GM10847 (cell line): Measurements from ENCODE around the gene CLHC1.
A peak's percentile ranks its signal among the peaks of the same experiment; 100 is the strongest.

ENCODE experiments used
- POLR2A ChIP-seq: IDR thresholded peaks from 2 replicates; pipeline ENCODE4 v1.6.1; 2011; ENCODE audit not compliant: insufficient read length; ENCODE audit errors: extremely low read depth

Gene CLHC1

GRCh38 chr2:55232084-55232862, at the start of gene CLHC1, which contains the start of gene RPS27A:
TSS of gene CLHC1 (minus strand) at chr2:55232293. CDS start at chr2:55222411, 9,882 bp downstream.
TSS of gene RPS27A (plus strand) at chr2:55232688. CDS start at chr2:55232825, 137 bp downstream.
- peak; percentile 92 for TF ChIP-seq POLR2A

DNA sequence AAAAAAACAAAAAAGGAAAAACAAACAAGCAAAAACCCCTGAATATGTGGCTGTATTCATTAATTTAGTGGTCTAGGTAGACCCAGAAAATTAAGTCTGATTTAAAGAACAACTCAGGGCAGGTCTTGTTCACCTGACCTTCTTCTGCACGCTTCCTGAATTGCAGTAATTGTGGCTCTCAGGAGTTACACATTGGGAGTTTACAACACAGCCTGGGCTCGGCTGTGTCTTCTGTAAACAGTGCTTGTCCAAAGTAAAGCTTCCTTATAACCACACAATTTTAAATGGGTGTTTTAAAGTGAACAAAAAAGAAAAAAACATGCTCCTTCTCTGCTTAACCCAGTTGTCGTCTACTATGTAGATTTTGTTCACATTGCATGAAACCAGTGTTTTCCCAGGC, 45.2 kb upstream of the CLHC1 start:
- no peak for TF ChIP-seq POLR2A

GRCh38 chr2:55269645-55269990, 37.5 kb upstream of the CLHC1 start:
- TF ChIP-seq POLR2A, result no peak

GRCh38 chr2:55268907-55269644, 37.0 kb upstream of the CLHC1 start, which contains the start of gene MTIF2:
TSS of gene MTIF2 (minus strand) at chr2:55269231. CDS start at chr2:55263858, 5,373 bp downstream.
- TF ChIP-seq POLR2A, result peak; percentile 81

DNA sequence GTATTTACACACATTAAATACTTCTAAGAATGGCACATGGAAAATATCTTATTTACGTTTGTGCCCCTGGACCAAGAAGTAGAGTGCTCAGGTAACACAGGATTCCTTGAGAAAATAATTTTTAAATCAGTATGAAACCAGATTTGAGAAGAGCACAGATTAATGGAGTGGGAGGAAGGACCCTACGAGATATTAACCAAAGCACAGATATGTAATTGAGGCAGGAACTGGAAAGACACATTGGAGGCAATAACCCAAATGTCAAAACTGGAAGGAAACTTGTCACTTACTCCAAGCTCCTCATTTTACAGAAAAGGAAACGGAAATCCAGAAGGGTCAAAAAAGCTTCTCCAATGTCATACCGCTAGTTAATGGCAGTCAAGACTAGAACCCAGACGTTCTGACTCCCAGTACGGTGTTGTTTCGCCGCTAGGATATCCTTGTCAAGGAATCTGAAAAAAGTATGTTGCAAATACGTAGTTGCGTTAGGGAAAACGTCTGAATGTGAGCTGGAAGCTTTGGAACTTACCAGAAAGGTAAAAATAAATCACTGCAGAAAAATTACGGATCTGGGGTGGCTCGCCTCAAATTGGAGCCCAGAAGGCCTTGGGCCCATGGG, 36.3 kb upstream of the CLHC1 start:
- no peak for TF ChIP-seq POLR2A

DNA sequence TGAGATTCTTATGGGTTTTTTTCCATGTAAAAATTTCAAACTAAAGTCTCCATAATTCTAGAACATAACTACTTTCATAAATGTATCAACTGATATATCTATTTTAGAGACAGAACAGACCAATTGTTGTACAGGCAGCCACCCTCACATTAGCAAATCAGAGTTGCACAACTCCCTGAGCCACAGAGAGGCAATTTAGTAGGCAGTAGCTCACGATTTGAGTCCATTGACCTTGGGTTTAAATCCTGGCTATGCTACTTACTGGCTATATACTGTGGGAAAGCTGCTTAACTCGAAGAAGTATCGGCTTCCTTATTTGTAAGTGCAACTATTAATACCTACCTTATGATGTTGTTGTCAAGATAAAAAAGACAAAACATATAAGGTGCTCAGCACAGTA, 20.7 kb upstream of the CLHC1 start:
- TF ChIP-seq POLR2A, result no peak

DNA sequence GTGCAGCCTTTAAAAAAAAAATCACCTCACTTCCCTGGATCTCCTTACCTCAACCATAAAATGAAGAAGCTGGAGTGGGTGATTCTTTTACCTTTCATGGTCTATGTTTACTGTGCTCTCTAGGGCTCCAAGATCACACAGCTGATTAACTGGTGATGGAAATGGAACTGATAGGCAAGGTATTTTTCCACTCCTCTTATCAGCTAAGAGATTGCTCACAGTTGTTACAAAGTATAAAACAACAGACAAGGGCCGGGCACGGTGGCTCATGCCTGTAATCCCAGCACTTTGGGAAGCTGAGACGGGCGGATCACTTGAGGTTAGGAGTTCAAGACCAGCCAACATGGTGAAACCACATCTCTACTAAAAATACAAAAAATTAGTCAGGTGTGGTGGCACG, 14.9 kb upstream of the CLHC1 start:
- TF ChIP-seq POLR2A, result no peak

- TF ChIP-seq POLR2A, result no peak
Observed at GRCh38 chr2:55245411-55245810, 13.3 kb upstream of the CLHC1 start.

DNA sequence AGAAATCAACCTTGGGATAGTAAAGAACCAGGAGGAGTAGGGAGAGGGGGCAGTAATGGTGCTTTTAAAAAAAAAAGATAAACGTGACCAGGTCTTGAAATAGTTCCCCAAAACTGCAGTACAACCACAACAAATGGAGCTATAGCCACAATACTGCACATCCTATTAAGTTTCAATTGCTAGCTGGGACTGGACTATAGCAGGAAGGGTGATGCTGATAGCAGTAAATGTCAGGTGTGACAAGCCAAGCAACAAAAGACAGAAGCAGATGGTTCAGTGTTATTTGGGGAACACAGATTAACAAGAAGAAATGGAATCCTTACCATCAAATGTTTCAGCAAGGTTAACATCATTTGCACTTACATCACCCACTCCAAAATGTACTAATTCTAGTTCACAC, 10.5 kb upstream of the CLHC1 start:
- no peak for TF ChIP-seq POLR2A

GRCh38 chr2:55239656-55240222, 7.6 kb upstream of the CLHC1 start:
- no peak for TF ChIP-seq POLR2A

- TF ChIP-seq POLR2A, result no peak
Observed at GRCh38 chr2:55236992-55237543, 5.0 kb upstream of the CLHC1 start.

DNA sequence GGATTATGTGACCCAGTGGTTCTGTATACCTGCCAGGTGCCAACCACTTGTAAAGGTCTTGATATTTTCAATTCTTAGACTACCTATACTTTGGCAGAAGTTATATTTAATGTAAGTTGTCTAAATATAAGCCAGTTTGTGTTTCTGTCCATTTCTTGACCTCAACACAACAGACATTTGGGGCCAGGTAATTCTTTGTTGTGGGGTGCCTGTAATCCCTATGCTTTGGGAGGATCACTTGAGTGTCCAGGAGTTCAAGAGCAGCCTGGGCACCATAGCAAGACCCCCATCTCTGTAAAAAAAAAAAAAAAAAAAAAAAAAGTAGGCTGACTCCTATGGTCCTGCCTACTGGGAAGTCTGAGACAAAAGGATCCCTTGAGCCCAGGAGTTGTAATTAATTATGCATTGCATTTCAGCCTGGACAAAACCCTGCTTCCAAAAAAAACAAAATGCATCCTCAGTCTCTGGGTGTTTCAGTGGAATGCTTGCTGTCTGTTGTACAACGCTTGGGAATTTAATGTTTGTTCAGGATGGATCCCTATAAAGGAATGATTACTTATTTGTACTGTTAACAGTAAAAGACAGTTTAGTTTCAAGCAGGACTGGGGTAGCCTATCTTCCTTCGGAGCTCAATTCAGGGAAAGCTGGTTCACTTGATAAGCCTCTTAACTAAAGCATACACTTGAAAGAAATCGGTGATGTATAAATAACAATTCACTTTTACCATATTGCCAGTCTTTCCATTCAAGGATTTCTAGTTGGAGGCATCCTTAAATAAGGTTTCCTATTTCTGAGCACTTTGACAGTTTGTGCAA, 3.8 kb upstream of the CLHC1 start:
- no peak for TF ChIP-seq POLR2A

GRCh38 chr2:55233658-55233940, 1.5 kb upstream of the CLHC1 start:
- TF ChIP-seq POLR2A, result no peak

DNA sequence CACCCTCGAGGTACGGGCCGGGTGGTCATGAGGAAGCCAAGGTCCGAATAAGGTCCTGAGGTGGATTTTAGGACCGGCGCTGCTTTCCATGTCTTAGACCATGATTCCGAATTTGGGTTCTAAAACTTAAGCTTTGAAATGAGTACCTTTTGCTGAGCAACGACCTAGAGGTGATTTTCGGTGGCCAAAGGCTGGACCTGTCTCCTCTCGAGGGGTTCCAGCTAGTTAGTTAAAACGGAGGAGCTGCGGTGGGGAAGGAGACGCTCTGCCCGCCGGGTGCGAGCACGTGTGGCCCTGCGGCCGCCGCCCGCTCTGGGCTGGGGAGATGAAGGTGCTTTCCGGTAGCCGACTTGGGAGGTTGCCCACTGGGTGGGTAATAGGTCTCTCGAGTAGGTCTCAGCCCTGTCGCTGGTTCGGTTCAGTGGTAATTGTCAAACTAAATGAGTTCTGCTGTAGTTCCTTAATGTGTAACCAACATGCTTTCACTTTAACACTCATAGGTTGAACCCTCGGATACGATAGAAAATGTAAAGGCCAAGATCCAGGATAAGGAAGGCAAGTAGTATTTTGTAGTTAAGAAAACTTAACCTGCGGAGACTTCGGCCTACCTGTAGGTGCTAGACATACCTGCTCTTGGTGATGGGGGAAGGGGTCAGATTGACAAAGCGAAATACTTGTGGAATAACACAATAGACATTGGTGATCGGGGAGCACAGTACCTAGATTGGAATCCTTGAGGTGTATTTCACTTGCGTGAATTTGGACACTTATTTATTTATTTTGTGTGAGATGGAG, 967 bp upstream of the CLHC1 start:
- TF ChIP-seq POLR2A, result no peak
